Vagina (tissue), 2 donors: ENCODE measurements around the gene NCBP3.

Experiments used
- POLR2A ChIP-seq, 2 donors: fragments of 450-650 bp; IDR thresholded peaks; one replicate each; pipeline ENCODE4 v1.6.1; 2017; ENCODE audit warnings: antibody characterized with exemption in 2 of 2, mild to moderate bottlenecking in 2 of 2, moderate library complexity in 2 of 2
- TF ChIP-seq, protein P1 (sequence below), 3 experiments: fragments of 450-650 bp in 2 of 3; fragments of 200-600 bp in 1 of 3; sonication (generic) in 1 of 3; IDR thresholded peaks; one replicate each; pipeline ENCODE4 v1.5.1; 2017 to 2019; ENCODE audit warnings: antibody characterized with exemption in 3 of 3, mild to moderate bottlenecking in 2 of 3, moderate library complexity in 2 of 3

- no peak for TF ChIP-seq POLR2A (IDR thresholded peaks at IDR 0.05)
- TF ChIP-seq, protein P1, sequence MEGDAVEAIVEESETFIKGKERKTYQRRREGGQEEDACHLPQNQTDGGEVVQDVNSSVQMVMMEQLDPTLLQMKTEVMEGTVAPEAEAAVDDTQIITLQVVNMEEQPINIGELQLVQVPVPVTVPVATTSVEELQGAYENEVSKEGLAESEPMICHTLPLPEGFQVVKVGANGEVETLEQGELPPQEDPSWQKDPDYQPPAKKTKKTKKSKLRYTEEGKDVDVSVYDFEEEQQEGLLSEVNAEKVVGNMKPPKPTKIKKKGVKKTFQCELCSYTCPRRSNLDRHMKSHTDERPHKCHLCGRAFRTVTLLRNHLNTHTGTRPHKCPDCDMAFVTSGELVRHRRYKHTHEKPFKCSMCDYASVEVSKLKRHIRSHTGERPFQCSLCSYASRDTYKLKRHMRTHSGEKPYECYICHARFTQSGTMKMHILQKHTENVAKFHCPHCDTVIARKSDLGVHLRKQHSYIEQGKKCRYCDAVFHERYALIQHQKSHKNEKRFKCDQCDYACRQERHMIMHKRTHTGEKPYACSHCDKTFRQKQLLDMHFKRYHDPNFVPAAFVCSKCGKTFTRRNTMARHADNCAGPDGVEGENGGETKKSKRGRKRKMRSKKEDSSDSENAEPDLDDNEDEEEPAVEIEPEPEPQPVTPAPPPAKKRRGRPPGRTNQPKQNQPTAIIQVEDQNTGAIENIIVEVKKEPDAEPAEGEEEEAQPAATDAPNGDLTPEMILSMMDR (IDR thresholded peaks at IDR 0.05) = no peak
These were observed 33.3 kb downstream of the NCBP3 start for GRCh38 chr17:3812771-3813170.
